Left cardiac atrium (tissue), 4 donors: ENCODE results near the gene ANKRD33. TPM values are rescaled to one million over a fixed set of nuclear protein-coding genes. Genes with fewer than 3 reads are reported as not detected.
A peak's percentile ranks its signal among the peaks of the same experiment; 100 is the strongest.

Experiments
- ATAC-seq, 2 donors: fragments of 200-7000 bp; cut with Tn5 transposase; one replicate each; pipeline ENCODE4 v1.9.1; 2020; ENCODE audit warnings: mild to moderate bottlenecking in 2 of 2, moderate library complexity in 2 of 2
- DNase-seq: peaks from one replicate; pipeline ENCODE4 v3.0.0-alpha.2; 2020
- intact Hi-C, 2 donors: fragments of 100-400 bp; cut with DNase I; formaldehyde crosslinking; loops; one replicate each; pipeline versions ENCODE4 v1.14.1 to v1.15.1; 2022 to 2023
- total RNA-seq, 2 donors: library from RNA; stranded (reverse); fragmentation: NEBNext Ultra II Directional; extraction: Animal tissue kit (Norgen Biotek cat#: 25700); gene quantifications; one replicate each; pipeline ENCODE4 v1.2.1, GENCODE V29; 2021
- donor health status: DM: no; HTN: yes; CAD: no.
- donor health status: DM: no; HTN: yes; CAD: no; lungs with severe emphysema.
- donor health status: DM: yes; HTN: yes; CAD: no.
- donor health status: Dilated cardiomyopathy.

The ANKRD33 gene
- total RNA-seq, 2 donors from 2014 or later, result not detected

- ATAC-seq (peak in 1 of 2 donors; percentile 12), DNase-seq (peak; percentile 13)
- intact Hi-C loops, result no loop called here
These were observed 22.8 kb downstream of the ANKRD33 start for GRCh38 chr12:51910691-51911090.

- DNase-seq, result peak; percentile 19
- ATAC-seq, result no peak
- intact Hi-C loops, result no loop called here
These were observed 23.4 kb downstream of the ANKRD33 start for GRCh38 chr12:51911307-51911706.

DNA sequence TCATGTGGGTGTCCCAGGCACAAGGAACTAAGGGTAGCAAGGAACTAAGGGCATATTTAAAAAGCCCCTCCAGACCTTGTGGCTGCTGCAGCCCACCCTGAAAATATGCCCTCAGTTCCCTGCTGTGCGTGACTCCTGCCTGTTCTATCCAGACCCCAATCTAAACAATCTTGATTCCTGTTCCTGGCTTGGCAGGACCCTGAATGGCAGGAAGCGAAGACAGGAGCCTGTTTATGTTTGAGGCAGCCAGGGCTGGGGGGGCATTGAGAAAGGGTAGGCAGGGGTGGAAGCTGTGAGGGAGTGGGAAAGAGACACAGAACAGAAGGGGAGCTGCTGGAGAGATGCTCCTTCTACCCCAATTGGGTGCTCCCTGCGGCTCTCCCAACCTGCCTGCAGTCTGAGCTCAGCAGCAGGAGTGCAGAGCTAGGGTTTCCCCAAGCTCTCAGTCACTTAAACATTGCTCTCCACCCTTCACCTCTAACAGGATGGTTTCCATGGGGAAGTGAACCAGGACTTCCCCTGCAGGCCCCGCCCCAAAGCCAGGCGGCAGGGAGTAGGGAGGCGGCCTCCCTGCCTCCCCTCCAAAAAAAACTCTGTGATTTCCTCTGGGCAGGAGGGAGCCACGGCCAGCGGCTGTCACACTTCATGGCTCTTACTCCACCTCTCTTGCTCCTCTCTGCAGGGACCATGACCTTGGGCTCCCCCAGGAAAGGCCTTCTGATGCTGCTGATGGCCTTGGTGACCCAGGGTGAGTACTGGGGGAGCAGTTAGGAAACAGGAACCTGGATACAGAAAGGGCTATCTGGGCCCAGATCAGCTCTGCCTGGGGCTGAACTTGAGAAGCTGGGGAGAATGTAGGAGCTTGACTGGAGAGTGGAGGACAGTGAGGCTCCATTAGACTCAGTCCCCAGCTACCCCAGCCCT, 24.1 kb downstream of the ANKRD33 start:
- peak; percentile 74 for DNase-seq
- intact Hi-C loops, result no loop called here
- ATAC-seq, result peak; percentile 39 to 68

DNA sequence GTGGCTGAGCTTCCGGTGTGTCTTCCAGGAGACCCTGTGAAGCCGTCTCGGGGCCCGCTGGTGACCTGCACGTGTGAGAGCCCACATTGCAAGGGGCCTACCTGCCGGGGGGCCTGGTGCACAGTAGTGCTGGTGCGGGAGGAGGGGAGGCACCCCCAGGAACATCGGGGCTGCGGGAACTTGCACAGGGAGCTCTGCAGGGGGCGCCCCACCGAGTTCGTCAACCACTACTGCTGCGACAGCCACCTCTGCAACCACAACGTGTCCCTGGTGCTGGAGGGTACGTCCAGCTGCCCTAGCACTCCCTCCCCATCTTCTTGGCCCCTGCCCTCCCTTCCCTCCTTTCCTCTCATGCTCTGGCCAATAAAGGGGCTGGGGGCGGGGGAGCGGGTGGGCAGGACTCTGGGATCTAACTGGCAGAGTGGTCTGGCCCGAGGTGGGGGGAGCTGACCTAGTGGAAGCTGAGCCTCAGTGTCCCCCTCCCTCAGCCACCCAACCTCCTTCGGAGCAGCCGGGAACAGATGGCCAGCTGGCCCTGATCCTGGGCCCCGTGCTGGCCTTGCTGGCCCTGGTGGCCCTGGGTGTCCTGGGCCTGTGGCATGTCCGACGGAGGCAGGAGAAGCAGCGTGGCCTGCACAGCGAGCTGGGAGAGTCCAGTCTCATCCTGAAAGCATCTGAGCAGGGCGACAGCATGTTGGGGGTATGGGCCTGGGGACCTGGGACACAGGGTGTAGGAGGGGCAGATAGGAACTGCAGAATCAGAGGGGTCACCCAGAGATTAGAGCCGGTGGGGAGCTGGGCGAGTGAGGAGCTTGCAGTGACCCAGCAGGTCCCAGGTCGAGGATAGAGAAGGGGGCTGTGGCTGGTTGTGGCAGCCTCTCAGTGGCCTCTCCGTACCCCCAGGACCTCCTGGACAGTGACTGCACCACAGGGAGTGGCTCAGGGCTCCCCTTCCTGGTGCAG, 25.4 kb downstream of the ANKRD33 start:
- peak; percentile 24 for DNase-seq
- no peak for ATAC-seq
- intact Hi-C loops, result no loop called here

- peak in 1 of 2 donors; percentile 14 for ATAC-seq
- intact Hi-C loops, result no loop called here
- peak; percentile 15 for DNase-seq
These were observed 26.4 kb downstream of the ANKRD33 start for GRCh38 chr12:51914034-51914923.

DNA sequence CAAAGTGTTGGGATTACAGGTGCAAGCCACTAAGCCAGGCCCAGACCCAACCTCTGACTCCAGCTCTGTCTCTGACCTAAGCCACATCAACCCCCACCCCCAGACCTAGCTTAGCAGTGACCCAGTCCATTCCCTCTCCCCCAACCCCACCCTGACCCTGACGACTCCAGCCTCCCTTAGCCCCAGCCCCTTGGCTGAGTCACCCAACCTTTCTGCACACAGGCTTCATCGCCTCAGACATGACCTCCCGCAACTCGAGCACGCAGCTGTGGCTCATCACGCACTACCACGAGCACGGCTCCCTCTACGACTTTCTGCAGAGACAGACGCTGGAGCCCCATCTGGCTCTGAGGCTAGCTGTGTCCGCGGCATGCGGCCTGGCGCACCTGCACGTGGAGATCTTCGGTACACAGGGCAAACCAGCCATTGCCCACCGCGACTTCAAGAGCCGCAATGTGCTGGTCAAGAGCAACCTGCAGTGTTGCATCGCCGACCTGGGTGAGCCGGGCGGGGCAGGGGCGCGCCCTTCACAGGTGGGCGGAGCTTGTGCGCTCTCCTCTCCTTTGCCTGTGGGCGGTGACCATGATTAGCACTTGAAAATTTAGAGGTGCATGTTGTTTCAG, 27.2 kb downstream of the ANKRD33 start:
- intact Hi-C loops, result no loop called here
- ATAC-seq, result no peak

GRCh38 chr12:51915951-51916350, 28.0 kb downstream of the ANKRD33 start:
- ATAC-seq (no peak), DNase-seq (peak; percentile 18)
- intact Hi-C loops, result no loop called here

More for the DNA sequence above, 27.2 kb downstream of the ANKRD33 start:
- DNase-seq, result peak; percentile 16

- DNase-seq (no peak), ATAC-seq (no peak)
- intact Hi-C loops, result no loop called here
These were observed 29.2 kb downstream of the ANKRD33 start for GRCh38 chr12:51917041-51917590.

- DNase-seq, result peak; percentile 65
- intact Hi-C loops, result no loop called here
- peak; percentile 51 to 57 for ATAC-seq
These were observed 30.0 kb downstream of the ANKRD33 start for GRCh38 chr12:51917746-51918453.

DNA sequence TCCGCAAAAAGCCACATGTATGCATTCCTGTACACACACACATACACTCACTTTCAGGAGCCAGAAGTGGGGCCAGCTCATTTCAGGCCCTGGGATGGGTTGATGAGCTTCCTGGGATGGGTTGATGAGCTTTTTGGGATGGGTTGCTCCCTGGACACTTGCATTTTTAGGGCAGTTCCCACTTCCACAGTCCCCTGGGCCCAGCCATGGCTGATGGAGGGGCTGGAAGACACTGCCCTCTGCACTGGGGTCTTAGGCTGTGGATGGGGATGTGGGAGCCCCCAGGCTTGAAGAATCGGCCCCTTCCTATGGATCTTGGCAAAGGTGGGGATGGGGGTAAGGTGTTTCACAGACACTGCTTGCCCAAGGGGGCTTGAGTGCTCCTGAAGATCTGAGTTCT, 32.1 kb downstream of the ANKRD33 start:
- no peak for DNase-seq
- no peak for ATAC-seq
- intact Hi-C loops, result no loop called here

GRCh38 chr12:51921017-51921725, 33.3 kb downstream of the ANKRD33 start:
- intact Hi-C loops, result no loop called here
- ATAC-seq (peak in 1 of 2 donors; percentile 21), DNase-seq (no peak)

GRCh38 chr12:51922146-51922545, 34.2 kb downstream of the ANKRD33 start:
- ATAC-seq (no peak), DNase-seq (no peak)
- intact Hi-C loops, result no loop called here

GRCh38 chr12:51922762-51923505, 35.0 kb downstream of the ANKRD33 start:
- intact Hi-C loops, result no loop called here
- peak; percentile 48 to 81 for ATAC-seq

GRCh38 chr12:51923506-51924365, 35.8 kb downstream of the ANKRD33 start:
- ATAC-seq (peak; percentile 65 to 75), DNase-seq (peak; percentile 76)
- intact Hi-C loops, result no loop called here

More at GRCh38 chr12:51922762-51923505, 35.0 kb downstream of the ANKRD33 start:
- DNase-seq, result peak; percentile 68
